GM19395 (cell line): ENCODE results near the gene CIAO2B.
"Not testable (repeated sequence)": the region's sequence is repeated elsewhere in the genome, so short reads cannot be mapped to it uniquely, and the experiment has no call there.

ENCODE experiments used
- ATAC-seq: cut with Tn5 transposase; IDR thresholded peaks from one replicate; pipeline ENCODE4 v1.9.1; 2021; ENCODE audit warnings: mild to moderate bottlenecking, moderate library complexity; ENCODE audit not compliant: unreplicated experiment

CIAO2B gene

GRCh38 chr16:66904846-66905632 is 29.2 kb downstream of the CIAO2B start:
- ATAC-seq, result no peak

GRCh38 chr16:66904428-66904845 is 29.8 kb downstream of the CIAO2B start:
- ATAC-seq, result no peak

GRCh38 chr16:66903544-66904427 is 30.4 kb downstream of the CIAO2B start:
- ATAC-seq, result no peak

GRCh38 chr16:66902648-66903543 is 31.3 kb downstream of the CIAO2B start:
- no peak for ATAC-seq

- ATAC-seq, result no peak
Observed at GRCh38 chr16:66901626-66902025, 32.6 kb downstream of the CIAO2B start.

GRCh38 chr16:66900721-66901441 is 33.3 kb downstream of the CIAO2B start:
- ATAC-seq, result no peak

GRCh38 chr16:66899945-66900710 is 34.1 kb downstream of the CIAO2B start:
- ATAC-seq, result no peak

GRCh38 chr16:66899310-66899944 is 34.8 kb downstream of the CIAO2B start:
- ATAC-seq, result no peak

GRCh38 chr16:66898933-66899309 is 35.3 kb downstream of the CIAO2B start:
- no peak for ATAC-seq

- ATAC-seq, result no peak
Observed at GRCh38 chr16:66898207-66898606, 36.0 kb downstream of the CIAO2B start.

- not testable (repeated sequence) for ATAC-seq
Observed at GRCh38 chr16:66896682-66897081, 37.5 kb downstream of the CIAO2B start.

- no peak for ATAC-seq
Observed at GRCh38 chr16:66895999-66896398, 38.2 kb downstream of the CIAO2B start.

GRCh38 chr16:66895689-66895979 is 38.6 kb downstream of the CIAO2B start:
- no peak for ATAC-seq

GRCh38 chr16:66894948-66895688 is 39.1 kb downstream of the CIAO2B start:
- peak; percentile 67 for ATAC-seq

GRCh38 chr16:66894055-66894454 is 40.1 kb downstream of the CIAO2B start:
- no peak for ATAC-seq

- no peak for ATAC-seq
Observed at GRCh38 chr16:66891797-66892196, 42.4 kb downstream of the CIAO2B start.

GRCh38 chr16:66891360-66891759 is 42.8 kb downstream of the CIAO2B start:
- ATAC-seq, result no peak

GRCh38 chr16:66890799-66891198 is 43.4 kb downstream of the CIAO2B start:
- no peak for ATAC-seq

GRCh38 chr16:66889622-66890021 is 44.6 kb downstream of the CIAO2B start:
- ATAC-seq, result no peak
